Measurements from ENCODE around the gene C2CD4C. TPM values are rescaled to one million over a fixed set of nuclear protein-coding genes. Genes with fewer than 3 reads are reported as not detected.
"Not testable (repeated sequence)": the region's sequence is repeated elsewhere in the genome, so short reads cannot be mapped to it uniquely, and the experiment has no call there.

Gene C2CD4C
- total RNA-seq, 3 donors from 2014 or later (not counting 1 experiment from before 2014, with no cell fraction given) = not detected

- Histone ChIP-seq H3K27me3 (ENCODE audit: control insufficient read depth, insufficient read depth, low read length) (no peaks in the 10 kb centered on the region), H3K27ac (ENCODE audit: low read length) (no peak overlapping the region), H3K9me3 (ENCODE audit: control insufficient read depth, insufficient read depth, low read length) (peaks cover 6% of the 10 kb centered on the region), H3K36me3 (ENCODE audit: control insufficient read depth, insufficient read depth, low read length) (no peaks in the 10 kb centered on the region), H3K4me3 (ENCODE audit: low read length) (no peak overlapping the region), H3K4me1 (ENCODE audit: control insufficient read depth, insufficient read depth, low read length) (no peaks in the 10 kb centered on the region)
- no peak for TF ChIP-seq CTCF (IDR thresholded peaks at IDR 0.05)
- Mint-ChIP-seq H3K36me3 (no peaks in the 10 kb centered on the region), H3K9me3 (no peaks in the 10 kb centered on the region), H3K27me3 (ENCODE audit: low read depth in 2 of 2) (peaks cover 0 to 8% of the 10 kb centered on the region in 2 donors), H3K27ac (no peak overlapping the region), H3K4me1 (no peaks in the 10 kb centered on the region), H3K4me3 (no peak overlapping the region)
- intact Hi-C loops (cut with micrococcal nuclease) = no loop called here
- 92% methylated on average over 22 of the region's 22 CpGs for WGBS (ENCODE audit: insufficient coverage)
- ATAC-seq (no peak), DNase-seq (no peak)
Measured at GRCh38 chr19:453606-454005, 44.7 kb upstream of the C2CD4C start.

- no peaks in the 10 kb centered on the region for H3K4me1 Mint-ChIP-seq
- H3K27ac Mint-ChIP-seq = no peak overlapping the region
- TF ChIP-seq CTCF (IDR thresholded peaks at IDR 0.05) = no peak
- H3K4me3 Mint-ChIP-seq = no peak overlapping the region
- H3K4me1 ChIP-seq (ENCODE audit: control insufficient read depth, insufficient read depth, low read length) = no peaks in the 10 kb centered on the region
- peaks cover 6% of the 10 kb centered on the region for H3K9me3 ChIP-seq (ENCODE audit: control insufficient read depth, insufficient read depth, low read length)
- H3K9me3 Mint-ChIP-seq = no peaks in the 10 kb centered on the region
- H3K36me3 ChIP-seq (ENCODE audit: control insufficient read depth, insufficient read depth, low read length) = no peaks in the 10 kb centered on the region
- H3K27ac ChIP-seq (ENCODE audit: low read length) = no peak overlapping the region
- H3K4me3 ChIP-seq (ENCODE audit: low read length) = no peak overlapping the region
- peaks cover 0 to 8% of the 10 kb centered on the region in 2 donors for H3K27me3 Mint-ChIP-seq (ENCODE audit: low read depth in 2 of 2)
- 93% methylated on average over 16 of the region's 16 CpGs for WGBS (ENCODE audit: insufficient coverage)
- no peak for DNase-seq
- H3K36me3 Mint-ChIP-seq = no peaks in the 10 kb centered on the region
- ATAC-seq = no peak
- H3K27me3 ChIP-seq (ENCODE audit: control insufficient read depth, insufficient read depth, low read length) = no peaks in the 10 kb centered on the region
- intact Hi-C loops (cut with micrococcal nuclease) = no loop called here
Measured at GRCh38 chr19:452829-453228, 43.9 kb upstream of the C2CD4C start.

GRCh38 chr19:450912-451481, 42.0 kb upstream of the C2CD4C start:
- ATAC-seq; H3K36me3 Mint-ChIP-seq; H3K4me1 ChIP-seq (ENCODE audit: control insufficient read depth, insufficient read depth, low read length); H3K27ac Mint-ChIP-seq; H3K4me1 Mint-ChIP-seq; H3K27me3 ChIP-seq (ENCODE audit: control insufficient read depth, insufficient read depth, low read length); H3K27me3 Mint-ChIP-seq (ENCODE audit: low read depth in 2 of 2); H3K36me3 ChIP-seq (ENCODE audit: control insufficient read depth, insufficient read depth, low read length); H3K4me3 Mint-ChIP-seq; H3K9me3 ChIP-seq (ENCODE audit: control insufficient read depth, insufficient read depth, low read length); H3K9me3 Mint-ChIP-seq; intact Hi-C loops (cut with micrococcal nuclease); H3K4me3 ChIP-seq (ENCODE audit: low read length); H3K27ac ChIP-seq (ENCODE audit: low read length); DNase-seq: not testable (repeated sequence)
- 97% methylated on average over 33 of the region's 33 CpGs for WGBS (ENCODE audit: insufficient coverage)

GRCh38 chr19:449916-450315, 41.0 kb upstream of the C2CD4C start:
- intact Hi-C loops (cut with micrococcal nuclease) = no loop called here
- H3K9me3 ChIP-seq (ENCODE audit: control insufficient read depth, insufficient read depth, low read length) = peaks cover 6% of the 10 kb centered on the region
- Mint-ChIP-seq H3K4me3 (no peak overlapping the region), H3K9me3 (no peaks in the 10 kb centered on the region), H3K36me3 (no peaks in the 10 kb centered on the region), H3K27ac (no peak overlapping the region), H3K4me1 (no peaks in the 10 kb centered on the region), H3K27me3 (ENCODE audit: low read depth in 2 of 2) (no peaks in the 10 kb centered on the region)
- no peaks in the 10 kb centered on the region for H3K36me3 ChIP-seq (ENCODE audit: control insufficient read depth, insufficient read depth, low read length)
- WGBS (ENCODE audit: insufficient coverage) = 94% methylated on average over 20 of the region's 20 CpGs
- H3K27me3 ChIP-seq (ENCODE audit: control insufficient read depth, insufficient read depth, low read length) = no peaks in the 10 kb centered on the region
- no peak overlapping the region for H3K27ac ChIP-seq (ENCODE audit: low read length)
- DNase-seq (no peak), ATAC-seq (no peak)
- TF ChIP-seq CTCF (IDR thresholded peaks at IDR 0.05) = no peak
- no peaks in the 10 kb centered on the region for H3K4me1 ChIP-seq (ENCODE audit: control insufficient read depth, insufficient read depth, low read length)
- H3K4me3 ChIP-seq (ENCODE audit: low read length) = no peak overlapping the region

Data from natural killer cell (primary cell).